ENCODE results near the gene APBB2.
A peak's percentile ranks its signal among the peaks of the same experiment; 100 is the strongest.

APBB2 gene

DNA sequence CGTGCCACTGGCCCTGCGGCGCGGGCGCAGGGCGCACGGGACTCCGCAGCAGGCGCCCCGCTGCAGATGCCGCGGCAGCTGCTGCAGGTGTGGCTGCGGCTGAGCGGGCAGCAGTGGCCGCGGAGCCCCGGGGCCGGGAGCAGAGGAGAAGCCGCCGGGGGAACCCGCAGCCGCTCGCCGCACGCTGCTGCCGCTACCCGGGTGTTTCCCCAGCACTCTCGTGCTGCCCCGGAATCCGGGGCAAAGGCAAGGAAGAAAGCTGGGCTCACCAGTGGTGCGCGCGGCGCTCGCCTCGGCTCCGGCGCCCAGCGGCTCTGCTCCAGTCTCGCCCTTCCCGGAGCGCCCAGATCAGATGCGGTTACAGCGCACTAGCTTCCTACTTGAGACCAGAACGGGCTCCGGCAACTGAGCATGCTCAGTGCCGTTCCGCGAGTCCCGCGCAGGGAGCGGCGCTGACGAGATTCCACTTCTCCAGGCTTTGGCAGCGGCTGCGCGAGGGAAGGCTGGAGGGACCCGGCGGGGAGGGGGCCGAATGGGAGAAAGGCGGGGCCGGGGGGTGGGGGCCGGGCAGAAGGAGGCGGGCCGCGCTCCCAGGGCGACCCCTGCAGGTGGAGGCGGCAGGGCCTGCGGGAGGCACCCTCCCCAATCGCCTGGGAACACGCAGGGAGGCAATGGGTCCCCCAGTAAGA, at the start of gene APBB2:
Gene APBB2 (minus strand): TSS at position 407 of the 689 bp plus-strand sequence. CDS start 181,288 bp downstream, outside the sequence.
- Histone ChIP-seq H3K79me2 (ENCODE audit: control insufficient read depth, insufficient read depth, low read length, unreplicated experiment) (peaks cover 48% of the 10 kb centered on the region), H2AFZ (ENCODE audit: low read length, unreplicated experiment) (peak within 1 kb of the TSS; percentile 79), H3K4me1 (ENCODE audit: control insufficient read depth, insufficient read depth, low read length, unreplicated experiment) (peaks cover 26% of the 10 kb centered on the region), H3K36me3 (ENCODE audit: insufficient read depth, low read length) (no peaks in the 10 kb centered on the region), H3K4me3 (ENCODE audit: low read depth, low read length) (peak within 1 kb of the TSS; percentile 93), H3K27ac (ENCODE audit: low read depth, low read length) (peak within 1 kb of the TSS; percentile 46), H3K27me3 (ENCODE audit: insufficient read depth, low read length) (no peaks in the 10 kb centered on the region)

DNA sequence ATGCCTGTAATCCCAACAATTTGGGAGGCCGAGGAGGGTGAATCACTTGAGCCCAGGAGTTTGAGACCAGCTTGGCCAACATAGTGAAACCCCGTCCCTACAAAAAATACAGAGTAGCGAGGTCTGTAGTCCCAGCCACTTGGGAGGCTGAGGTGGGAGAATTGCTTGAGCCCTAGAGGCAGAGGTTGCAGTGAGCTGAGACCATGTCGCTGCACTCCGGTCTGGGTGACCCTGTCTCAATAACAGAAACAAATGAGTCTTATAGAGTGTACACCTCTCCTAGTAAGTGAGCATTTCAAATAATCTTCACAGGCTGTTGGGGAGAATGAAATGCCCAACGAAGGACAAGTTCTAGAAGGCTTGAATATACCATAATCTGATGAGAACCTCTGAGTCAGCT, 47.9 kb upstream of the APBB2 start:
- no peak overlapping the region for H3K4me3 ChIP-seq (ENCODE audit: low read depth, low read length)
- H3K27ac ChIP-seq (ENCODE audit: low read depth, low read length): no peak overlapping the region
- peaks cover 36% of the 10 kb centered on the region for H3K79me2 ChIP-seq (ENCODE audit: control insufficient read depth, insufficient read depth, low read length, unreplicated experiment)
- H3K36me3 ChIP-seq (ENCODE audit: insufficient read depth, low read length): peaks cover 79% of the 10 kb centered on the region
- no peaks in the 10 kb centered on the region for H3K27me3 ChIP-seq (ENCODE audit: insufficient read depth, low read length)
- H2AFZ ChIP-seq (ENCODE audit: low read length, unreplicated experiment): no peak overlapping the region
- peaks cover 26% of the 10 kb centered on the region for H3K4me1 ChIP-seq (ENCODE audit: control insufficient read depth, insufficient read depth, low read length, unreplicated experiment)

DNA sequence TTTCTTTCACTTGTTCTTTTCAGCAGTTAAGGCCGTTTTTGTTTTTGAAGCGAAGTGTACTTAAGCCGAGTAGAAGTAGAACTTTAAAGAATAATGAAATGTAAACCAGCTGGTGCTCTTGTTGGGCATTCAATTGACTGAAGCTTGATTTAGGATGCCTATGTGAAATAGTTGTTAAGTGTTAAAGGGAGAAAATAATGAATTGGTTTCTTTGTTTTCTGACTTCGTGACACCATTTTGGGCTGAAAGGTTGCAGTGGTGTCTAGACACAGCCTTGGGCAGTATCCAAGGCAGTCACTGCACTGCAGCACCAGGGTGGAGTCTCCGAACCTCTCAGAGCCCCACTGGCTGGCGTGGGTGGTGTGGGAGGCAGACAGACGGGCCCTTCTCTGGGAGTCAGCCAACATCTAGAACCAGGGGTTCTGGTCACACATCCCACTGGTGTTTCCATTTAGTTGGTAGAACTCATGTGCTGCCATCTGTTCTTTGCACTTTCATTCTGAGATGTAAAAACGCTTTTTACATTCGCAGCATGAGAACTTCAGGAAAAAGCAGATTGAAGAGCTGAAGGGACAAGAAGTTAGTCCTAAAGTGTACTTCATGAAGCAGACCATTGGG, 45.9 kb upstream of the APBB2 start:
- no peak overlapping the region for H2AFZ ChIP-seq (ENCODE audit: low read length, unreplicated experiment)
- no peak overlapping the region for H3K4me3 ChIP-seq (ENCODE audit: low read depth, low read length)
- no peak overlapping the region for H3K27ac ChIP-seq (ENCODE audit: low read depth, low read length)
- no peaks in the 10 kb centered on the region for H3K27me3 ChIP-seq (ENCODE audit: insufficient read depth, low read length)
- H3K79me2 ChIP-seq (ENCODE audit: control insufficient read depth, insufficient read depth, low read length, unreplicated experiment): peaks cover 40% of the 10 kb centered on the region
- peaks cover 32% of the 10 kb centered on the region for H3K4me1 ChIP-seq (ENCODE audit: control insufficient read depth, insufficient read depth, low read length, unreplicated experiment)
- peaks cover 64% of the 10 kb centered on the region for H3K36me3 ChIP-seq (ENCODE audit: insufficient read depth, low read length)

DNA sequence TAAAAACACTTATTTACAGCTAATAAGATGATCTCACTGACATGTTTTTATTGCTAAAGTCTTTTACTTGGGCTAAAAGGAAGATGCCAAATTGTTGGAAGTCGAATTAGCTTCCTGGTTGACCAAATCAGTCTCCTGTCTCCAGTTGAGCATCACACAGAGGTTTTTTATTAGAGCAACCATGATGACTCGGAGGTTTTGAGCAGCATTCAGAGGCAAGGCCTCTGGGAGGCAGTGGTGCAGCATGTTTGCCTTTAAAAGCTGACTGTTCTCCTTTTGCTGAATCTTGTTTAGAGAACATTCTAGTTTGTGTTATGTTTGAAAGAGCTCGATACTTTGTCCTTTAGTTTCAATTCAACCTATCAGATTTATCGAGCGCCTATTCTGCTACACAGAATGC, 44.4 kb upstream of the APBB2 start:
- Histone ChIP-seq H3K27me3 (ENCODE audit: insufficient read depth, low read length) (no peaks in the 10 kb centered on the region), H3K4me1 (ENCODE audit: control insufficient read depth, insufficient read depth, low read length, unreplicated experiment) (peaks cover 32% of the 10 kb centered on the region), H2AFZ (ENCODE audit: low read length, unreplicated experiment) (no peak overlapping the region), H3K79me2 (ENCODE audit: control insufficient read depth, insufficient read depth, low read length, unreplicated experiment) (peaks cover 40% of the 10 kb centered on the region), H3K4me3 (ENCODE audit: low read depth, low read length) (peak overlapping the region; percentile 92), H3K36me3 (ENCODE audit: insufficient read depth, low read length) (peaks cover 50% of the 10 kb centered on the region), H3K27ac (ENCODE audit: low read depth, low read length) (peak overlapping the region; percentile 70)

DNA sequence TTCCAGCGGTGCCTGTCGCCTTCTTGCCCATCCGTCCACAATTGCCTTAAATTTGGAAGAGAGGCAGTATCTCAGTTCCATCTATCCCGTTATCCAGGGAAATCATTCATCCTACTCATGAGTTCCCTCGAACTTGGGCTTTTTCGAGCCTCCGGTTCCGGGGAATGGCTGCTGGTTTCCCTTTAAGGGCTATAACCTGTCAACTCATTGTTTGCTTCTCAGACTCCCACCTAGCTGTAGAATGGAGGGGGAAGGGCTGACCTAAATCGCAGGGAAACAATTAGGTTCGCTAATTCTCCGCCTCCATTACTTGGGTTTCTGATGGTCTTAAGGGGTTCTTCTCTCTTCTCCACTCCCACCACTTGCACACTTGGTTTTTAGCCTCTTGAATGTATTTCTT, 43.6 kb upstream of the APBB2 start:
- Histone ChIP-seq H3K79me2 (ENCODE audit: control insufficient read depth, insufficient read depth, low read length, unreplicated experiment) (peaks cover 40% of the 10 kb centered on the region), H3K4me1 (ENCODE audit: control insufficient read depth, insufficient read depth, low read length, unreplicated experiment) (peaks cover 32% of the 10 kb centered on the region), H3K27ac (ENCODE audit: low read depth, low read length) (peak overlapping the region; percentile 70), H3K4me3 (ENCODE audit: low read depth, low read length) (peak overlapping the region; percentile 92), H3K36me3 (ENCODE audit: insufficient read depth, low read length) (peaks cover 41% of the 10 kb centered on the region), H3K27me3 (ENCODE audit: insufficient read depth, low read length) (no peaks in the 10 kb centered on the region), H2AFZ (ENCODE audit: low read length, unreplicated experiment) (no peak overlapping the region)

DNA sequence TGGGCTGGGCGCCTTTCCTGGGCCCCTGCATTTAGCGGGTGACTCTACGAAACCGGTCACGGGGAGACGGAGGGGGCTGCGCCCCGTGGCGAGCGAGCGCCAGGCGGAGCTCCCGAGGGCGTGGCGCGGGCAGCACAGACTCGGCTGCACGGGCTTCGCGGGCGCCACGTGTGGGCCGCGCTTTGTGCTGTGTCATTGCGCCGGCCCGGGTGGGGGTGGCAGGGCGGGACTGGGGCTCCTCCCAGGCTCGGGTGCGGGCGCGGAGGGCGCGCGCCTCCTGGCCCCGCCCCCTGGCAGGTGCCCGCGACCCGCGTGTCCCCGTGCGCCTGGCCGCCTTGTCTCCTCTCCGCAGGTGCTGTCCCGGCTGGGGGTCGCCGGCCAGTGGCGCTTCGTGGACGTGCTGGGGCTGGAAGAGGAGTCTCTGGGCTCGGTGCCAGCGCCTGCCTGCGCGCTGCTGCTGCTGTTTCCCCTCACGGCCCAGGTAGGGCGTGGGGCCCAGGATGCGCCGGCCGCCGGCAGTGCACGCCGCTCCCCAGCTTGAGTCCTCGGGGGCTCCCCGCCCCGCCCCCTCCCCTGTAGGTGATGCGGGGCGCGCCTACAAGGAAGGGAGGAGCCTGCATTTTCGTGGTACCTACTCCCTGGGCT, 43.0 kb upstream of the APBB2 start:
- H3K36me3 ChIP-seq (ENCODE audit: insufficient read depth, low read length): peaks cover 38% of the 10 kb centered on the region
- peaks cover 40% of the 10 kb centered on the region for H3K79me2 ChIP-seq (ENCODE audit: control insufficient read depth, insufficient read depth, low read length, unreplicated experiment)
- H3K27ac ChIP-seq (ENCODE audit: low read depth, low read length): peak overlapping the region; percentile 70
- H3K27me3 ChIP-seq (ENCODE audit: insufficient read depth, low read length): no peaks in the 10 kb centered on the region
- peaks cover 32% of the 10 kb centered on the region for H3K4me1 ChIP-seq (ENCODE audit: control insufficient read depth, insufficient read depth, low read length, unreplicated experiment)
- peak overlapping the region; percentile 92 for H3K4me3 ChIP-seq (ENCODE audit: low read depth, low read length)
- no peak overlapping the region for H2AFZ ChIP-seq (ENCODE audit: low read length, unreplicated experiment)

DNA sequence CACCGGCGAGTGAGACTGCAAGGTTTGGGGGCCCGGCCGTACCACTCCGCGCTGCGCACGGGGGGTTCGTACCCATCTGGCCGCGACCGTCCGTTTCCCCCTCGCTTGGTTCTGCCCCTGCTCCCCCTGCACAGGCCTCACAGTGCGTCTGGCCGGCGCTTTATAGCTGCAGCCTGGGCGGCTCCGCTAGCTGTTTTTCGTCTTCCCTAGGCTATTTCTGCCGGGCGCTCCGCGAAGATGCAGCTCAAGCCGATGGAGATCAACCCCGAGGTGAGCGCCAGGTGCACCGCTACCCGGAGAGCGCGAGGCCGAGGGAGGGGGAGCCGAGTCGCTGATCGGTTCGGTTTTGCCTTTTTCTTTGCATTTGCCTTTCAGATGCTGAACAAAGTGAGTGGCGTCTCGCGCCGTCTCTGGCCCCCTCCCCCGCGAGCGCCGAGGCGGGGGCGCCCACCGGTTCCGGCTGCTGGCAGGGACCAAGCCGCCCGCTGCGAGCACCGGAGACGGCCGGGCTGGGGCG, 42.5 kb upstream of the APBB2 start, which contains the start of gene UCHL1:
Gene UCHL1 (plus strand): TSS at position 189 of the 517 bp plus-strand sequence. CDS start 49 bp downstream, at position 238.
- H3K4me3 ChIP-seq (ENCODE audit: low read depth, low read length): peak within 1 kb of the TSS; percentile 92
- peak within 1 kb of the TSS; percentile 70 for H3K27ac ChIP-seq (ENCODE audit: low read depth, low read length)

DNA sequence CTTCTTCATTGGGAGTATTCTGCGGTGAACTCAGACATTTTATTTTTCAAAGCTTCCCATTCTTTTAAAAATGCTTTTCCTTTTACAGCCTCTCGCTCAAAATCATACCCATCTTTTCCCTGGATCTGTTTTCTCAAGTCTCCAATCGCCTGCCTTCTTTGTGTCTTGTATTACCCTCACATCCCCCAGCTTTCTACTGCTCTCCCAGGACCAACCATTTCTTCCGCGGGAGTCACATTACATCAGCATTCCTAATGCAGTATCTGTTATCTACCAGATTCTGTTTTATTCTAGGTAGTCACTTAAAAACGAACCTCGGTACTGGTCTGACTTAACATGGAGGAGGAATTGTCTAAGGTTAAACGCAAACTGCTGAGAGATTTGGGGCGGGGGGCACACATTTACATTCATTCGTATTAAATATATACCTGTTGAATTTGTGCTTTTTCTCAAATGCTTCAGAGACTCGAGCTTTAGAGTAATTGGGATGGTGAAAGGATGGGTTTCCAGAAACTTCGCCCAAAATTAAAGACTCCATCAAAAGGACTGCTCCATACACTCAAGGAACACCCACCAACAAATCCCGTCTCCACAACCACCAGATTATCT, 41.9 kb upstream of the APBB2 start:
- peak overlapping the region; percentile 92 for H3K4me3 ChIP-seq (ENCODE audit: low read depth, low read length)
- H3K27ac ChIP-seq (ENCODE audit: low read depth, low read length): peak overlapping the region; percentile 24
- H3K4me1 ChIP-seq (ENCODE audit: control insufficient read depth, insufficient read depth, low read length, unreplicated experiment): peaks cover 32% of the 10 kb centered on the region
- peak overlapping the region; percentile 68 for H2AFZ ChIP-seq (ENCODE audit: low read length, unreplicated experiment)
- peaks cover 28% of the 10 kb centered on the region for H3K36me3 ChIP-seq (ENCODE audit: insufficient read depth, low read length)
- peaks cover 40% of the 10 kb centered on the region for H3K79me2 ChIP-seq (ENCODE audit: control insufficient read depth, insufficient read depth, low read length, unreplicated experiment)
- no peaks in the 10 kb centered on the region for H3K27me3 ChIP-seq (ENCODE audit: insufficient read depth, low read length)

More for the DNA sequence above, 42.5 kb upstream of the APBB2 start, which contains the start of gene UCHL1:
- Histone ChIP-seq H3K79me2 (ENCODE audit: control insufficient read depth, insufficient read depth, low read length, unreplicated experiment) (peaks cover 40% of the 10 kb centered on the region), H3K27me3 (ENCODE audit: insufficient read depth, low read length) (no peaks in the 10 kb centered on the region), H3K36me3 (ENCODE audit: insufficient read depth, low read length) (peaks cover 33% of the 10 kb centered on the region), H3K4me1 (ENCODE audit: control insufficient read depth, insufficient read depth, low read length, unreplicated experiment) (peaks cover 32% of the 10 kb centered on the region), H2AFZ (ENCODE audit: low read length, unreplicated experiment) (peak within 1 kb of the TSS; percentile 68)

DNA sequence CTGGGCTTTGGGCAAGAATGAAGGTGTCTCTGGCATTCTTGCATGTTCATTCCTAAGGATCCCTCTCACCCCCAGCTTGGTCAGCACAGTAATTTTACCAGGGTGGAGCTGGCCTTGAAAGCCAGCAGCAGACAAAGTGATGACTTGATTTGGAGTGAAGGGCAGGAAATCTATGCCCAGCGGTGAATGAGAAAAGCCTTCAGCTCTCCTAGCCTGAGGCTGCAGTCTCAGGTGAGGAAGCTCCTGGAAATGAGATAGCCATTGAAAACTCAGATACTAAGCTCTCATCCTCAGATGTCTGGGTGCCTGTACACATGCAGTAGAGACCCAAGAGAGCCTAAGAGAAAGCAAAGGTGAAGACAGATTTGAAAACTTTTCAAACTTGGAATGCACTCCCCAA, 31.6 kb upstream of the APBB2 start:
- H3K27me3 ChIP-seq (ENCODE audit: insufficient read depth, low read length): peaks cover 31% of the 10 kb centered on the region
- H3K27ac ChIP-seq (ENCODE audit: low read depth, low read length): no peak overlapping the region
- H3K36me3 ChIP-seq (ENCODE audit: insufficient read depth, low read length): no peaks in the 10 kb centered on the region
- no peak overlapping the region for H3K4me3 ChIP-seq (ENCODE audit: low read depth, low read length)
- H3K4me1 ChIP-seq (ENCODE audit: control insufficient read depth, insufficient read depth, low read length, unreplicated experiment): no peaks in the 10 kb centered on the region
- no peaks in the 10 kb centered on the region for H3K79me2 ChIP-seq (ENCODE audit: control insufficient read depth, insufficient read depth, low read length, unreplicated experiment)
- H2AFZ ChIP-seq (ENCODE audit: low read length, unreplicated experiment): no peak overlapping the region

DNA sequence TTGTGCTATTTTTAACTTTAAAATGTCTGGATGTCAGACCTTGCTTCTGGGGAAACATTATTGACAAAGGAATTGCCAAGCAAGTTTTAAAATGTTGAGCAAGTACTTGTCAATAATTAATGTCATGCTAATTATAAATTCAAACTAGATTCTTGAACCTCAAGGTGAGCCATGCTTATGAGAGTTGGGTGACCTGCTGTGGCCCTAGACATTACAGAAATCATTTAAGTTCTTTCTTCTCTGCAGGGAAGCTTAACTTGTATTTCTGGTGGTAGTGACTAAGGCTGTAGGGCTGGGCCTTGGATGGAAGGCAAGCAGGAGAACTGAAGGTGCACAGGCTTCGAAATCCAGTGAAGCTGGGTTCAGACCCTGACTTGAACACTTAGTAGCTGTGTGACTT, 27.6 kb upstream of the APBB2 start:
- Histone ChIP-seq H2AFZ (ENCODE audit: low read length, unreplicated experiment) (no peak overlapping the region), H3K27me3 (ENCODE audit: insufficient read depth, low read length) (peaks cover 16% of the 10 kb centered on the region; the same call in 1 of the 2 replicates), H3K4me3 (ENCODE audit: low read depth, low read length) (no peak overlapping the region), H3K4me1 (ENCODE audit: control insufficient read depth, insufficient read depth, low read length, unreplicated experiment) (no peaks in the 10 kb centered on the region), H3K36me3 (ENCODE audit: insufficient read depth, low read length) (no peaks in the 10 kb centered on the region), H3K79me2 (ENCODE audit: control insufficient read depth, insufficient read depth, low read length, unreplicated experiment) (no peaks in the 10 kb centered on the region), H3K27ac (ENCODE audit: low read depth, low read length) (no peak overlapping the region)

Data from ACC112 (cell line).